Hematopoietic multipotent progenitor cell treated with erythropoietin and hydrocortisone succinate and interleukin-3 and kit ligand, for 6 days (in vitro differentiated cells): Measurements from ENCODE around the gene SARS1.

Source experiments
- DNase-seq: peaks from one replicate; pipeline ENCODE4 v3.0.0-alpha.2; 2015

The SARS1 gene

GRCh38 chr1:109263597-109264378, 50.1 kb downstream of the SARS1 start:
- DNase-seq: peak; percentile 85

- no peak for DNase-seq
Measured at GRCh38 chr1:109264379-109264755, 50.6 kb downstream of the SARS1 start.

GRCh38 chr1:109265016-109265415, 51.3 kb downstream of the SARS1 start:
- no peak for DNase-seq

- DNase-seq: no peak
Measured at GRCh38 chr1:109265741-109266330, 52.1 kb downstream of the SARS1 start.

- DNase-seq: no peak
Measured at GRCh38 chr1:109266965-109267364, 53.2 kb downstream of the SARS1 start.

- DNase-seq: no peak
Measured at GRCh38 chr1:109267743-109268300, 54.1 kb downstream of the SARS1 start.

GRCh38 chr1:109268431-109269211, 54.9 kb downstream of the SARS1 start:
- no peak for DNase-seq

GRCh38 chr1:109269212-109269980, 55.7 kb downstream of the SARS1 start:
- DNase-seq: no peak

GRCh38 chr1:109269981-109270622, 56.4 kb downstream of the SARS1 start:
- no peak for DNase-seq

GRCh38 chr1:109270623-109271317, 57.1 kb downstream of the SARS1 start:
- no peak for DNase-seq

- DNase-seq: no peak
Measured at GRCh38 chr1:109271458-109271857, 57.7 kb downstream of the SARS1 start.

- DNase-seq: no peak
Measured at GRCh38 chr1:109272021-109272799, 58.5 kb downstream of the SARS1 start.

- no peak for DNase-seq
Measured at GRCh38 chr1:109272831-109273547, 59.3 kb downstream of the SARS1 start.

GRCh38 chr1:109273570-109274288, 60.0 kb downstream of the SARS1 start:
- DNase-seq: no peak

GRCh38 chr1:109274533-109275476, 61.1 kb downstream of the SARS1 start:
- DNase-seq: no peak

GRCh38 chr1:109275706-109276345, 62.1 kb downstream of the SARS1 start:
- DNase-seq: no peak

- peak; percentile 86 for DNase-seq
Measured at GRCh38 chr1:109277434-109278204, 63.9 kb downstream of the SARS1 start.
